NB4 (cell line): ENCODE results near the gene GPR152.
"Not testable (repeated sequence)": the region's sequence is repeated elsewhere in the genome, so short reads cannot be mapped to it uniquely, and the experiment has no call there.

Experiments
- CTCF ChIP-seq: IDR thresholded peaks from one replicate; pipeline ENCODE4 v1.5.1; 2012; ENCODE audit warnings: low read depth, low read length
- POLR2A ChIP-seq: IDR thresholded peaks from 2 replicates; pipeline ENCODE4 v1.6.1; 2011; ENCODE audit warnings: mild to moderate bottlenecking; ENCODE audit not compliant: insufficient read length; ENCODE audit errors: extremely low read depth

GRCh38 chr11:67402192-67402839, 50.2 kb downstream of the GPR152 start:
- TF ChIP-seq POLR2A, CTCF: not testable (repeated sequence)
